ENCODE results near the gene LSM14A. TPM values are rescaled to one million over a fixed set of nuclear protein-coding genes. Genes with fewer than 3 reads are reported as not detected.

Gene LSM14A
- total and polyA plus RNA-seq, 9 of the 15 experiments (the other 6 are each of a cell fraction or from before 2014, with no cell fraction given), result 19.5 to 150 (median 95.1) TPM

GRCh38 chr19:34225659-34226015 lies 53.3 kb downstream of the LSM14A start:
- no peaks in the 10 kb centered on the region for H3K9me1 ChIP-seq (ENCODE audit: control insufficient read depth, insufficient read depth, low read length)
- intact Hi-C loops (cut with micrococcal nuclease), result no loop called here
- H2AFZ ChIP-seq (ENCODE audit: low read depth, low read length), result no peak overlapping the region
- FAIRE-seq (peak; percentile 46), DNase-seq (ENCODE audit: extremely low read depth in 1 of 4, low spot score in 3 of 4) (no peak), ATAC-seq (no peak)
- no peak overlapping the region for H3K4me2 ChIP-seq (ENCODE audit: insufficient read depth, low read length)
- no TSS peak for BruUV-seq (replicated peaks)
- H3K4me3 ChIP-seq, result no peak overlapping the region
- ChIA-PET CTCF (ENCODE audit: low intra/inter-chr PET ratio) (no interaction called here), POLR2A (interaction anchor here (0.5 to 2.6 kb wide), 8 partner anchors 8 to 539 kb away, joined by 3 to 10 read pairs (median 3); no protein-coding TSS in a partner anchor)
- peaks cover 0 to 7% of the 10 kb centered on the region in 2 experiments; a peak in 2 of 5 replicates for H3K4me1 ChIP-seq (replicated peaks in 1 of 2; ENCODE audit: control insufficient read depth in 2 of 2, insufficient read depth in 2 of 2, low read length in 2 of 2)
- TF ChIP-seq FOSL1 (tag; conservative IDR thresholded peaks at IDR 0.05) (peak; percentile 38; the same call in 1 of the 2 replicates), PURB (CRISPR knock-in tag; IDR thresholded peaks at IDR 0.05; ENCODE audit: low read depth) (no peak), HDAC2 (IDR thresholded peaks at IDR 0.05) (no peak)
- in situ Hi-C loops (cut with MboI), result no loop called here
- H3K9me3 ChIP-seq (replicated peaks; ENCODE audit: control insufficient read depth, insufficient read depth, low read depth, low read length), result no peaks in the 10 kb centered on the region
- H3K79me2 ChIP-seq (ENCODE audit: control insufficient read depth, insufficient read depth, low read length), result 0 out of 3 replicates have a peak, but pooled peaks cover under 1% of the 10 kb centered on the region
- H3K9ac ChIP-seq (ENCODE audit: insufficient read depth in 1 of 2, low read depth in 2 of 2, low read length in 2 of 2), result no peak overlapping the region
- H3K27ac ChIP-seq (ENCODE audit: extremely low read depth, low read depth, low read length), result no peak overlapping the region
- H4K20me1 ChIP-seq (replicated peaks; ENCODE audit: control insufficient read depth, insufficient read depth, low read length), result peaks cover 2% of the 10 kb centered on the region; the same call in 1 of the 2 replicates
- H3K27me3 ChIP-seq (ENCODE audit: control insufficient read depth in 2 of 2, insufficient read depth in 2 of 2, low read length in 2 of 2), result no peaks in the 10 kb centered on the region
- peaks cover 90% of the 10 kb centered on the region for H3K36me3 ChIP-seq (ENCODE audit: control insufficient read depth, insufficient read depth, low read length)

GRCh38 chr19:34226036-34226435 lies 53.7 kb downstream of the LSM14A start:
- no peak for FAIRE-seq
- ATAC-seq, result no peak
- WGBS (ENCODE audit: insufficient coverage, low coverage, missing lambda C conversion rate), result 90% methylated on average over 2 of the region's 2 CpGs
- H3K27ac ChIP-seq (ENCODE audit: extremely low read depth, low read depth, low read length), result no peak overlapping the region
- H4K20me1 ChIP-seq (replicated peaks; ENCODE audit: control insufficient read depth, insufficient read depth, low read length), result no peaks in the 10 kb centered on the region
- H3K27me3 ChIP-seq (ENCODE audit: control insufficient read depth in 2 of 2, insufficient read depth in 2 of 2, low read length in 2 of 2), result no peaks in the 10 kb centered on the region
- H3K9me3 ChIP-seq (replicated peaks; ENCODE audit: control insufficient read depth, insufficient read depth, low read depth, low read length), result no peaks in the 10 kb centered on the region
- CTCF ChIA-PET (ENCODE audit: low intra/inter-chr PET ratio), result no interaction called here
- intact Hi-C loops (cut with micrococcal nuclease), result no loop called here
- H3K4me3 ChIP-seq, result no peak overlapping the region
- H3K4me2 ChIP-seq (ENCODE audit: insufficient read depth, low read length), result no peak overlapping the region
- BruUV-seq (replicated peaks), result no TSS peak
- no peak overlapping the region for H2AFZ ChIP-seq (ENCODE audit: low read depth, low read length)
- no peaks in the 10 kb centered on the region for H3K79me2 ChIP-seq (ENCODE audit: control insufficient read depth, insufficient read depth, low read length)
- POLR2A ChIA-PET, result interaction anchor here (0.7 to 2.6 kb wide), 4 partner anchors 9 to 36 kb away, joined by 3 to 10 read pairs (median 4); no protein-coding TSS in a partner anchor
- no peak overlapping the region for H3K9ac ChIP-seq (ENCODE audit: insufficient read depth in 1 of 2, low read depth in 2 of 2, low read length in 2 of 2)
- DNase-seq (ENCODE audit: extremely low read depth in 1 of 4, low spot score in 3 of 4), result no peak
- peaks cover 0 to 7% of the 10 kb centered on the region in 2 experiments; a peak in 2 of 5 replicates for H3K4me1 ChIP-seq (replicated peaks in 1 of 2; ENCODE audit: control insufficient read depth in 2 of 2, insufficient read depth in 2 of 2, low read length in 2 of 2)
- no peaks in the 10 kb centered on the region for H3K9me1 ChIP-seq (ENCODE audit: control insufficient read depth, insufficient read depth, low read length)
- peaks cover 86% of the 10 kb centered on the region for H3K36me3 ChIP-seq (ENCODE audit: control insufficient read depth, insufficient read depth, low read length)
- in situ Hi-C loops (cut with MboI), result no loop called here
- TF ChIP-seq C11orf30 (IDR thresholded peaks at IDR 0.05; ENCODE audit: low read depth), result peak; percentile 76
- TF ChIP-seq MTA1 (IDR thresholded peaks at IDR 0.05; ENCODE audit: borderline replicate concordance), result no peak
- no peak for TF ChIP-seq RBM22 (IDR thresholded peaks at IDR 0.05; ENCODE audit: low read depth, low read length, poor library complexity, severe bottlenecking)
- TF ChIP-seq NFE2 (IDR thresholded peaks at IDR 0.05; ENCODE audit: low read depth), result peak; percentile 87
- peak; percentile 83 for TF ChIP-seq ZNF316 (IDR thresholded peaks at IDR 0.05)
- no peak for TF ChIP-seq HDAC3 (IDR thresholded peaks at IDR 0.05; ENCODE audit: borderline replicate concordance, partially characterized antibody)
- TF ChIP-seq MAFF (IDR thresholded peaks at IDR 0.05; ENCODE audit: low read length), result peak; percentile 84
- no peak for TF ChIP-seq ZFP1 (CRISPR knock-in tag; IDR thresholded peaks at IDR 0.05)
- TF ChIP-seq NFE2L1 (tag; IDR thresholded peaks at IDR 0.05; ENCODE audit: borderline replicate concordance, low read depth), result peak; percentile 78
- TF ChIP-seq ARID1B (IDR thresholded peaks at IDR 0.05), result peak; percentile 19; the same call in 1 of the 2 replicates
- no peak for TF ChIP-seq NR0B1 (IDR thresholded peaks at IDR 0.05; ENCODE audit: partially characterized antibody)
- TF ChIP-seq ATF4 (CRISPR knock-in tag; IDR thresholded peaks at IDR 0.05), result no peak
- no peak for TF ChIP-seq CHD1 (IDR thresholded peaks at IDR 0.05; ENCODE audit: low read length)
- peak; percentile 77 for TF ChIP-seq MAFK (IDR thresholded peaks at IDR 0.05; ENCODE audit: low read length)

All from K562 (cell line).